HG03460 (cell line): ENCODE measurements around the gene BBS12.

Source experiments
- ATAC-seq: cut with Tn5 transposase; IDR thresholded peaks from one replicate; pipeline ENCODE4 v1.9.1; 2021; ENCODE audit not compliant: unreplicated experiment

BBS12 gene

GRCh38 chr4:122793811-122794210 lies 61.3 kb downstream of the BBS12 start:
- no peak for ATAC-seq
